ENCODE measurements around the gene KIF4B.

DNA sequence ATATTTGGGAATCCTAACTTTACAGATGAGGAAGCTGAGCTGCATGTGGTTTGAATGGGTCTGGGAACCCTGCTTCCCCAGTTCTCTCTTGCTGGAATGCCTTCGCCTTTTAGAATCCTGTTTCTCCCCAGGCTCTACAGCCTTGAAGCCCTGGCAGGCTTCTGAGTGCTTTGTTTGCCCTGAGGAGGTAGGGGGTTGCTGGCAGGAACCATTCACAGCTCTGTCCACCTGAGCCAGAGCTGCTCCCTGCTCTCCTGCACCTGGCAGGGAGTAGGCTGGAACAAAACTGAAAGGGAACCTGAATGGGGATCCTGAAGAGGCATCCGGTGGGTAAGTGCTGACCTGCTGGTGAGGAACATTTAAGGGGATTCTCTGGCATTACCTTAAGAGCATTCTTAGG is 33.0 kb downstream of the KIF4B start:
- no peak for TF ChIP-seq EZH2 (IDR thresholded peaks at IDR 0.05; ENCODE audit: borderline replicate concordance)
- no peak for TF ChIP-seq CTCF (IDR thresholded peaks at IDR 0.05; ENCODE audit: poor library complexity)
- TF ChIP-seq EZH2phosphoT487 (IDR thresholded peaks at IDR 0.05; ENCODE audit: low read depth, severe bottlenecking, unreplicated experiment), result no peak
